ENCODE data around the gene TMEM51. TPM values are rescaled to one million over a fixed set of nuclear protein-coding genes. Genes with fewer than 3 reads are reported as not detected.
A peak's percentile ranks its signal among the peaks of the same experiment; 100 is the strongest.

The TMEM51 gene
- total RNA-seq (2012; rRNA removed) (2.7 and 3.6 TPM in 2 replicates), polyA plus RNA-seq (2012; rRNA removed) (10.2 and 11.6 TPM in 2 replicates), Bru-seq, nascent RNA (percentile 83 among the genes with signal in this experiment), BruChase-seq, experiment 1, labeled RNA remaining after a 6-hour chase (percentile 88 among the genes with signal in this experiment), BruChase-seq, experiment 2, labeled RNA remaining after a 2-hour chase (percentile 85 among the genes with signal in this experiment)
- 12.3 and 20.7 TPM in 2 replicates for polyA plus RNA-seq (2012; cell fraction: cytosol; rRNA removed)
- 8.6 and 13.7 TPM in 2 replicates for polyA plus RNA-seq (2012; cell fraction: nucleus; rRNA removed; ENCODE audit: low replicate concordance)
- long read RNA-seq, transcript TMEM51-201 (4 exons, 1,931 nt) = minor isoform, 8 of 27 reads
- long read RNA-seq, transcript TMEM51-203 (3 exons, 1,842 nt) = major isoform, 9 of 27 reads
- long read RNA-seq, partial matches to known transcripts = 1 of 27 reads
- long read RNA-seq, other reads (novel, unspliced or antisense) = 8 of 27 reads

- Histone ChIP-seq H3K56ac (ENCODE audit: extremely low read depth, insufficient read depth, low read length) (peak within 1 kb of the TSS; percentile 46; the same call in 1 of the 2 replicates), H3K9me1 (ENCODE audit: insufficient read depth, low read length) (peaks cover 24% of the 10 kb centered on the region), H4K5ac (ENCODE audit: low read depth, low read length) (peak within 1 kb of the TSS; percentile 43), H3K18ac (ENCODE audit: low read depth, low read length) (peak within 1 kb of the TSS; percentile 71), H3K36me3 (ENCODE audit: control insufficient read depth, insufficient read depth, low read length) (peaks cover 3% of the 10 kb centered on the region), H3K4me2 (ENCODE audit: low read depth, low read length) (peak within 1 kb of the TSS; percentile 91), H4K8ac (ENCODE audit: low read depth in 2 of 2, low read length in 2 of 2) (peak within 1 kb of the TSS in 1 of 2 experiments; percentile 41; a peak in 2 of 4 replicates), H3K23ac (ENCODE audit: low read depth, low read length) (peak within 1 kb of the TSS; percentile 66), H2AFZ (replicated peaks; ENCODE audit: low read length, poor library complexity) (peak within 1 kb of the TSS; percentile 84), H2AK9ac (replicated peaks; ENCODE audit: low read depth, low read length, poor library complexity) (peak within 1 kb of the TSS; percentile 92), H4K20me1 (ENCODE audit: insufficient read depth, low read length) (peaks cover 6% of the 10 kb centered on the region), H3K27me3 (ENCODE audit: control insufficient read depth, insufficient read depth, low read length) (0 out of 2 replicates have a peak, but pooled peaks cover 3% of the 10 kb centered on the region), H3K9ac (ENCODE audit: low read depth, low read length) (peak within 1 kb of the TSS; percentile 76), H3K79me1 (ENCODE audit: low read depth in 1 of 2, low read length in 2 of 2) (peaks cover 35 to 43% of the 10 kb centered on the region in 2 experiments), H2AK5ac (ENCODE audit: low read depth, low read length) (peak within 1 kb of the TSS; percentile 57; the same call in 1 of the 2 replicates), H2BK5ac (ENCODE audit: low read depth, low read length, poor library complexity, severe bottlenecking) (peak within 1 kb of the TSS; percentile 45), H3K14ac (replicated peaks; ENCODE audit: low read depth, low read length) (peak within 1 kb of the TSS; percentile 92), H3K9me3 (ENCODE audit: control insufficient read depth, insufficient read depth, low read length) (peaks cover 3% of the 10 kb centered on the region; the same call in 1 of the 2 replicates), H2BK15ac (ENCODE audit: low read depth, low read length) (0 out of 3 replicates have a peak within 1 kb of the TSS, but pooled peaks have one; percentile 45), H3K4ac (ENCODE audit: low read depth, low read length) (peak within 1 kb of the TSS; percentile 87), H3K4me3 (ENCODE audit: insufficient read depth, low read depth, low read length) (peak within 1 kb of the TSS; percentile 80), H3K4me1 (ENCODE audit: control insufficient read depth, insufficient read depth, low read length) (peaks cover 25% of the 10 kb centered on the region), H2BK20ac (ENCODE audit: low read depth, low read length) (peak within 1 kb of the TSS; percentile 4), H4K91ac (ENCODE audit: insufficient read depth, low read depth, low read length) (peak within 1 kb of the TSS; percentile 66), H2BK120ac (ENCODE audit: low read depth, low read length) (peak within 1 kb of the TSS; percentile 48), H3K27ac (ENCODE audit: insufficient read depth, low read length) (peak within 1 kb of the TSS; percentile 74)
- ATAC-seq (ENCODE audit: low read depth) (peak; percentile 81), DNase-seq (peak; percentile 64)
- 2% methylated on average over 11 of the region's 56 CpGs; no CpG with 5 or more reads in 1 of the 2 experiments for WGBS, 2 experiments (ENCODE audit: extremely low coverage in 2 of 2, insufficient read length in 1 of 2)
- in situ Hi-C loops (cut with MboI; ENCODE audit: low sequenced_read_pairs) = loop anchor here (5.0 to 10.0 kb wide), 2 partner anchors 119 to 271 kb away; no protein-coding TSS in a partner anchor
- dilution Hi-C loops (cut with HindIII; ENCODE audit: low sequenced_read_pairs, unreplicated experiment) = no loop called here
- intact Hi-C loops (cut with micrococcal nuclease) = loop anchor here (2.0 kb wide), 2 partner anchors 59 to 277 kb away; no protein-coding TSS in a partner anchor
- TF ChIP-seq MXI1 (IDR thresholded peaks at IDR 0.05; ENCODE audit: borderline replicate concordance, low read depth, low read length) = no peak
- peak; percentile 21; the same call in 1 of the 2 replicates for TF ChIP-seq MAZ (IDR thresholded peaks at IDR 0.05; ENCODE audit: borderline replicate concordance, low read depth, low read length)
- CTCF ChIA-PET = interaction anchor here (0.6 to 2.4 kb wide), 13 partner anchors 12 to 1379 kb away, joined by 3 to 14 read pairs (median 3); no protein-coding TSS in a partner anchor
- BruUV-seq (replicated peaks) = no TSS peak
- POLR2A ChIA-PET (ENCODE audit: unreplicated experiment) = no interaction called here
Observed at GRCh38 chr1:15153184-15153841, at the start of gene TMEM51. Gene TMEM51 (plus strand): TSS chr1:15153747. CDS start chr1:15215088, 61,341 bp downstream.

Data from IMR-90 (cell line).